WI38 (cell line): ENCODE data around the gene SUSD1.

Experiments used
- H3K4me3 ChIP-seq: 2 replicates; pipeline ENCODE4 v1.5.1; 2011; ENCODE audit warnings: low read depth, mild to moderate bottlenecking, control low read depth, low read length
- CTCF ChIP-seq: IDR thresholded peaks from 2 replicates; pipeline ENCODE4 v1.5.1; 2012; ENCODE audit warnings: low read depth, mild to moderate bottlenecking, control low read depth, low read length

SUSD1 gene

DNA sequence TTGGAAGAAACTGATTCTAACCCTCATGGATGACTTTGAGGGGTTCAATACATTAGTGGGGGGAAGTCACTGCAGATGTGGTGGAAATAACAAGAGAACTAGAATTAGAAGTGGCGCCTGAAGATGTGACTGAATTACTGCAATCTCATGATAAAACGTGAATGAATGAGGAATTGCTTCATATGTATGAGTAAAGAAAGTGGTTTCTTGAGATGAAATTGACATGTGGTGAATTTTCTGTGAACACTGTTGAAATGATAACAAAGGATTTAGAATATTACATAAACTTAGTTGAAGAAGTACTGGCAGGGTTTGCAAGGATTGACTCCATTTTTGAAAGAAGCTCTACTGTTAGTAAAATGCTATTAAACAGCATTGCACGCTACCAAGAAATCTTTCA is 165.4 kb downstream of the SUSD1 start:
- no peak overlapping the region for H3K4me3 ChIP-seq
- no peak for TF ChIP-seq CTCF

DNA sequence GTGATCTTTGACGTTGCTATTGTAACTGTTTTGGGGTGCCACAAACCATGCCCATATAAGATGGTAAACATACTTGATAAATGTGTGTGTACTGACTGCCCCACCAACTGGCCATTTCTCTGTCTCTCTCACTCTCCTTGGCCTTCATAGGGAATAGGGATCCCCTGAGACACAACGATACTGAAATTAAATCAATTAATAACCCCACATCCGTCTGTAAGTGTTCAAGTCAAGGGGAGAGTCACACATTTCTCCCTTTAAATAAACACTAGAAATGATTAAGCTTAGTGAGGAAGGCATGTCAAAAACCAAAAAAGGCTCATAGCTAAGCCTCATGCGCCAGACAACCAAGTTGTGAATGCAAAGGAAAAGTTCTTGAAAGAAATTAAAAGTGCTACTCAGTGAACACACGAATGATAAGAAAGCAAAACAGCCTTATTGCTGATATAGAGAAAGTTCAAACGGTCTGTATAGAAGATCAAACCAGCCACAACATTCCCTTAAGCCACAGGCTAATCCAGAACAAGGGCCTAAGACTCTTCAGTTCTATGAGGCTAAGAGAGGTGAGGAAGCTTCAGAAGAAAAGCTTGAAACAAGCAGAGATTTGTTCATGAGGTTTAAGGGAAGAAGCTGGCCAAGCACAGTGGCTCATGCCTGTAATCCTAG is 167.4 kb downstream of the SUSD1 start:
- H3K4me3 ChIP-seq = no peak overlapping the region
- no peak for TF ChIP-seq CTCF

GRCh38 chr9:112006361-112007020 is 168.6 kb downstream of the SUSD1 start:
- TF ChIP-seq CTCF = no peak
- H3K4me3 ChIP-seq = no peak overlapping the region

GRCh38 chr9:112005939-112006338 is 169.2 kb downstream of the SUSD1 start:
- no peak overlapping the region for H3K4me3 ChIP-seq
- no peak for TF ChIP-seq CTCF

GRCh38 chr9:112003538-112003937 is 171.6 kb downstream of the SUSD1 start:
- TF ChIP-seq CTCF = no peak

GRCh38 chr9:112002847-112003457 is 172.1 kb downstream of the SUSD1 start:
- no peak for TF ChIP-seq CTCF
- peak overlapping the region; percentile 28; the same call in 1 of the 2 replicates for H3K4me3 ChIP-seq

More at GRCh38 chr9:112003538-112003937, 171.6 kb downstream of the SUSD1 start:
- no peak overlapping the region for H3K4me3 ChIP-seq
